ENCODE data around the gene PCBP2. TPM values are rescaled to one million over a fixed set of nuclear protein-coding genes. Genes with fewer than 3 reads are reported as not detected.

Gene PCBP2
- total and polyA plus RNA-seq, 4 donors: 363 to 697 (median 557) TPM

- ATAC-seq (ENCODE audit: insufficient read depth, low FRiP score): no peak
- Histone ChIP-seq H3K27me3 (ENCODE audit: control insufficient read depth in 3 of 3, insufficient read depth in 3 of 3, low read length in 2 of 3) (no peaks in the 10 kb centered on the region), H3K4me1 (ENCODE audit: control insufficient read depth in 5 of 5, insufficient read depth in 5 of 5, low read length in 5 of 5) (peaks cover 0 to 12% (median 2%) of the 10 kb centered on the region in 5 donors), H3K9me3 (ENCODE audit: control insufficient read depth in 4 of 4, insufficient read depth in 3 of 4, low read length in 3 of 4) (no peaks in the 10 kb centered on the region), H3K4me3 (no peak overlapping the region), H3K36me3 (ENCODE audit: control insufficient read depth in 4 of 4, insufficient read depth in 4 of 4, low read length in 4 of 4) (peaks cover 30 to 39% (median 33%) of the 10 kb centered on the region in 4 donors), H3K9ac (ENCODE audit: insufficient read depth in 1 of 2, low read length in 2 of 2) (no peak overlapping the region), H3K27ac (ENCODE audit: low read depth in 1 of 2, low read length in 1 of 2) (no peak overlapping the region)
- TF ChIP-seq CTCF (IDR thresholded peaks at IDR 0.05; ENCODE audit: control extremely low read depth, extremely low read depth): no peak
- DNase-seq: no peak
- 89 to 97% methylated on average over 9 of the region's 9 CpGs for WGBS, 2 donors
Measured at GRCh38 chr12:53510181-53510812, 58.4 kb downstream of the PCBP2 start.

GRCh38 chr12:53513712-53514410 lies 62.0 kb downstream of the PCBP2 start:
- Histone ChIP-seq H3K36me3 (ENCODE audit: control insufficient read depth in 4 of 4, insufficient read depth in 4 of 4, low read length in 4 of 4) (peaks cover 35 to 51% (median 43%) of the 10 kb centered on the region in 4 donors), H3K9ac (ENCODE audit: insufficient read depth in 1 of 2, low read length in 2 of 2) (no peak overlapping the region), H3K4me3 (no peak overlapping the region), H3K9me3 (ENCODE audit: control insufficient read depth in 4 of 4, insufficient read depth in 3 of 4, low read length in 3 of 4) (no peaks in the 10 kb centered on the region), H3K27ac (ENCODE audit: low read depth in 1 of 2, low read length in 1 of 2) (peak overlapping the region in 1 of 2 donors; percentile 71), H3K27me3 (ENCODE audit: control insufficient read depth in 3 of 3, insufficient read depth in 3 of 3, low read length in 2 of 3) (no peaks in the 10 kb centered on the region), H3K4me1 (ENCODE audit: control insufficient read depth in 5 of 5, insufficient read depth in 5 of 5, low read length in 5 of 5) (peaks cover 0 to 12% (median 6%) of the 10 kb centered on the region in 5 donors)
- no peak for ATAC-seq (ENCODE audit: insufficient read depth, low FRiP score)
- WGBS, 2 donors: 66 to 76% methylated on average over 6 of the region's 6 CpGs
- TF ChIP-seq CTCF (IDR thresholded peaks at IDR 0.05; ENCODE audit: control extremely low read depth, extremely low read depth): no peak
- peak; percentile 28 to 71 (median 50) for DNase-seq

- peaks cover 35 to 56% (median 45%) of the 10 kb centered on the region in 4 donors for H3K36me3 ChIP-seq (ENCODE audit: control insufficient read depth in 4 of 4, insufficient read depth in 4 of 4, low read length in 4 of 4)
Measured at GRCh38 chr12:53514628-53515290, 62.9 kb downstream of the PCBP2 start.

More at GRCh38 chr12:53514628-53515290, 62.9 kb downstream of the PCBP2 start:
- Histone ChIP-seq H3K27me3 (ENCODE audit: control insufficient read depth in 3 of 3, insufficient read depth in 3 of 3, low read length in 2 of 3) (no peaks in the 10 kb centered on the region), H3K4me3 (no peak overlapping the region), H3K4me1 (ENCODE audit: control insufficient read depth in 5 of 5, insufficient read depth in 5 of 5, low read length in 5 of 5) (peaks cover 0 to 12% (median 6%) of the 10 kb centered on the region in 5 donors), H3K9ac (ENCODE audit: insufficient read depth in 1 of 2, low read length in 2 of 2) (no peak overlapping the region), H3K27ac (ENCODE audit: low read depth in 1 of 2, low read length in 1 of 2) (peak overlapping the region in 1 of 2 donors; percentile 71), H3K9me3 (ENCODE audit: control insufficient read depth in 4 of 4, insufficient read depth in 3 of 4, low read length in 3 of 4) (no peaks in the 10 kb centered on the region)
- DNase-seq (peak in 1 of 3 donors; percentile 59), ATAC-seq (ENCODE audit: insufficient read depth, low FRiP score) (peak; percentile 10)
- no peak for TF ChIP-seq CTCF (IDR thresholded peaks at IDR 0.05; ENCODE audit: control extremely low read depth, extremely low read depth)
- whole genome bisulfite sequencing, 2 donors: 60 to 67% methylated on average over 6 of the region's 6 CpGs

Measured in lung (tissue), 12 donors.